ENCODE data around the gene NME3.

GRCh38 chr16:1780677-1781072 lies 9.3 kb upstream of the NME3 start:
- no peak for TF ChIP-seq CTCF (IDR thresholded peaks at IDR 0.05)
- TF ChIP-seq POLR2A (IDR thresholded peaks at IDR 0.05), result no peak
- no peak for TF ChIP-seq EP300 (IDR thresholded peaks at IDR 0.05)
- TF ChIP-seq POLR2AphosphoS5 (IDR thresholded peaks at IDR 0.05), result no peak
